Measurements from ENCODE around the gene FAM221B.

GRCh38 chr9:35814106-35814840 is 14.3 kb downstream of the FAM221B start:
- TF ChIP-seq, protein P1, sequence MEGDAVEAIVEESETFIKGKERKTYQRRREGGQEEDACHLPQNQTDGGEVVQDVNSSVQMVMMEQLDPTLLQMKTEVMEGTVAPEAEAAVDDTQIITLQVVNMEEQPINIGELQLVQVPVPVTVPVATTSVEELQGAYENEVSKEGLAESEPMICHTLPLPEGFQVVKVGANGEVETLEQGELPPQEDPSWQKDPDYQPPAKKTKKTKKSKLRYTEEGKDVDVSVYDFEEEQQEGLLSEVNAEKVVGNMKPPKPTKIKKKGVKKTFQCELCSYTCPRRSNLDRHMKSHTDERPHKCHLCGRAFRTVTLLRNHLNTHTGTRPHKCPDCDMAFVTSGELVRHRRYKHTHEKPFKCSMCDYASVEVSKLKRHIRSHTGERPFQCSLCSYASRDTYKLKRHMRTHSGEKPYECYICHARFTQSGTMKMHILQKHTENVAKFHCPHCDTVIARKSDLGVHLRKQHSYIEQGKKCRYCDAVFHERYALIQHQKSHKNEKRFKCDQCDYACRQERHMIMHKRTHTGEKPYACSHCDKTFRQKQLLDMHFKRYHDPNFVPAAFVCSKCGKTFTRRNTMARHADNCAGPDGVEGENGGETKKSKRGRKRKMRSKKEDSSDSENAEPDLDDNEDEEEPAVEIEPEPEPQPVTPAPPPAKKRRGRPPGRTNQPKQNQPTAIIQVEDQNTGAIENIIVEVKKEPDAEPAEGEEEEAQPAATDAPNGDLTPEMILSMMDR (conservative IDR thresholded peaks at IDR 0.05; ENCODE audit: low read depth, low read length), result 0 out of 2 replicates have a peak, but pooled peaks have one; percentile 10
- TF ChIP-seq EZH2 (IDR thresholded peaks at IDR 0.05; ENCODE audit: borderline replicate concordance, low read depth, low read length, poor library complexity, severe bottlenecking), result no peak
